ENCODE results near the gene CRIM1. TPM values are rescaled to one million over a fixed set of nuclear protein-coding genes. Genes with fewer than 3 reads are reported as not detected.
"Not testable (repeated sequence)": the region's sequence is repeated elsewhere in the genome, so short reads cannot be mapped to it uniquely, and the experiment has no call there.

Gene CRIM1
- total RNA-seq, 1 experiment from 2014 or later, result 95.4 TPM

DNA sequence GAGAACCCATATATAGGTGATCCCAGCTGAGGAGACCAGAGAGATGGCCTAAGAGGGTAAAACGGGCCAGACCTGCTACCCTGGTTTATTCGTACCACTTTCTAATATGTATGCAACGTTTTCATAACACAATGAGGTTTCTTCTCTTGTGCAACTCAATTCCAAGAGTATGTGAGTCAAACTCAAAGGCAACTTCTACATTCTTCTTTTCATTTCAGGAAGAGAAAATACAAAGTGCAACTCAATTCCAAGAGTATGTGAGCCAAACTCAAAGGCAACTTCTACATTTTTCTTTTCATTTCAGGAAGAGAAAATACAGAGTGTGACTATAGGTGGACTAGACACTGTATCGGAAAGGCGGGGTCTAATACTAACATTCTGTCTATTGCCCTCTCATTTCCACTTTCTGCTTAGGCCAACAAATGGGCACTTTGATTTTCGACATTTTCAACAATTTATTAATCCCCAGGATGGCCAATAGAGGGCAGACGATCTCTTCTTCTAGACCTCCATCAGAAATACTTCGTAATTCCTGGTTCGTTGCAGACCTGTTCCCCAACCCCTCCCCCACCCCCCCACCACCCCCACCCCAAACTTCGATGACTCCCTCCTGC, 3.7 kb upstream of the CRIM1 start:
- peak; percentile 54 for DNase-seq (ENCODE audit: low read depth)

DNA sequence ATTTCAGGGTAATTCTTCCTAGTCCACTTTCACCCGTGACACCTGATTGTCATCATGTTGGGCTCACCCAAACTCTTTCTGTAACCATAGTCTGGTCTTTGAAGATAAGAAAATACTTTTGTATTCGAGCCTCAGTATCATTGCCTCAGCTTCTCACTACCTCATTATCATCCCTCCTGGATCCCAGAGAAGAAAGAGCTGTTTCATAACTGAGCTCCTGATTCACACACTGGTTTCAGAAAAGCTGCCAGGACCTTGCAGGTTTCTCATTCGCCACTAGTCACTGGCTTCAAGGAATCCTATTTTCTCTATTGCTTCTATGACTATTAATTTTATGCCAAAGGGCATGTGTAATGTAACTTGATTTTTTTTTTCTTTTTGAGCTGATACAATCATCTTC, 2.9 kb upstream of the CRIM1 start:
- peak; percentile 67 for DNase-seq (ENCODE audit: low read depth)

DNA sequence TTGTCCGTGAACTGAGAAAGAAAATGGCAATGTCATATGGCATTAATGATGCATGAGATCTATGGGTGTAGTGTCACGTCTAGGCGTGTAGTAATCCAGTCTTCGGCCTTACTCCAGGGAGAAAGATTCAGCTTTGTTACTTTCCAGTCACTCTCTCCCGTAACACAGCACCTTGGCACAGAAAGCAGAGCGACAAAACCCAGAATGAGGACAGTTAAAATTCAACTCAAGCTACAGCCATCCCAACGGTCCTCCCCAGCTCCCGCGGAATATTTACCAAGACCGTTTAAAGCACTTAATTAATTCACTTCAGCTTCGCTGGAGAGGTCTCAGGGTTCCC, 797 bp upstream of the CRIM1 start:
- DNase-seq (ENCODE audit: low read depth), result no peak

DNA sequence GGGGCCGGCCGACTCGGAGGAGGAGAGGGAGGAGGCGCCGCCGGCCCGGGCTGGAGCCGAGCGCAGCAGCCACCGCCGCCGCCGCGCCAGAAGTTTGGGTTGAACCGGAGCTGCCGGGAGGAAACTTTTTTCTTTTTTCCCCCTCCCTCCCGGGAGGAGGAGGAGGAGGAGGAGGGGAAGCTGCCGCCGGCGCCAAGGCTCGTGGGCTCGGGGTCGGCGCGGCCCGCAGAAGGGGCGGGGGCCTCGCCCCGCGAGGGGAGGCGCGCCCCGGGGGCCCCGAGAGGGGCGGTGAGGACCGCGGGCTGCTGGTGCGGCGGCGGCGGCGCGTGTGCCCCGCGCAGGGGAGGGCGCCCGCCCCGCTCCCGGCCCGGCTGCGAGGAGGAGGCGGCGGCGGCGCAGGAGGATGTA, 316 bp downstream of the CRIM1 start:
- no peak for DNase-seq (ENCODE audit: low read depth)

DNA sequence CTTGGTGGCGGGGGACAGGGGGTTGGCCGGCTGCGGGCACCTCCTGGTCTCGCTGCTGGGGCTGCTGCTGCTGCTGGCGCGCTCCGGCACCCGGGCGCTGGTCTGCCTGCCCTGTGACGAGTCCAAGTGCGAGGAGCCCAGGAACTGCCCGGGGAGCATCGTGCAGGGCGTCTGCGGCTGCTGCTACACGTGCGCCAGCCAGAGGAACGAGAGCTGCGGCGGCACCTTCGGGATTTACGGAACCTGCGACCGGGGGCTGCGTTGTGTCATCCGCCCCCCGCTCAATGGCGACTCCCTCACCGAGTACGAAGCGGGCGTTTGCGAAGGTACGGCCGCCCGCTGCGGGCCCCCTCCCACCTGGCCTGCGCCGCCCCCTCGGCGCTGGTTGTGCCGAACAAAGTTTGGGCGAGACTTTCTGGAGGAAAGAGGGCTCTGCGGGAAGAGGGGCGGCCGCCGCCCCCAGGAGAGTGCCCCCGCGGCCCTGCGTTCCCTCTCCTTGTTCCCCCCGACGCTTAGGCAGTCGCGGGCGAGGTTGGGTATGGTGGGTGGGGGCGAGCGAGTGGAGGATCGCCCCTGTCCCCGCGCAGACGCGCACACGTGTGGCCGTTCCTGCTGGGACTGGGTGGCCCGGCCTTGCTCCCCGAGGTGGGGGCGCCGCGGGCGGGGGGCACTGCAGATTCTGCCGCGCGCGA, 866 bp downstream of the CRIM1 start:
- DNase-seq (ENCODE audit: low read depth), result peak; percentile 74

DNA sequence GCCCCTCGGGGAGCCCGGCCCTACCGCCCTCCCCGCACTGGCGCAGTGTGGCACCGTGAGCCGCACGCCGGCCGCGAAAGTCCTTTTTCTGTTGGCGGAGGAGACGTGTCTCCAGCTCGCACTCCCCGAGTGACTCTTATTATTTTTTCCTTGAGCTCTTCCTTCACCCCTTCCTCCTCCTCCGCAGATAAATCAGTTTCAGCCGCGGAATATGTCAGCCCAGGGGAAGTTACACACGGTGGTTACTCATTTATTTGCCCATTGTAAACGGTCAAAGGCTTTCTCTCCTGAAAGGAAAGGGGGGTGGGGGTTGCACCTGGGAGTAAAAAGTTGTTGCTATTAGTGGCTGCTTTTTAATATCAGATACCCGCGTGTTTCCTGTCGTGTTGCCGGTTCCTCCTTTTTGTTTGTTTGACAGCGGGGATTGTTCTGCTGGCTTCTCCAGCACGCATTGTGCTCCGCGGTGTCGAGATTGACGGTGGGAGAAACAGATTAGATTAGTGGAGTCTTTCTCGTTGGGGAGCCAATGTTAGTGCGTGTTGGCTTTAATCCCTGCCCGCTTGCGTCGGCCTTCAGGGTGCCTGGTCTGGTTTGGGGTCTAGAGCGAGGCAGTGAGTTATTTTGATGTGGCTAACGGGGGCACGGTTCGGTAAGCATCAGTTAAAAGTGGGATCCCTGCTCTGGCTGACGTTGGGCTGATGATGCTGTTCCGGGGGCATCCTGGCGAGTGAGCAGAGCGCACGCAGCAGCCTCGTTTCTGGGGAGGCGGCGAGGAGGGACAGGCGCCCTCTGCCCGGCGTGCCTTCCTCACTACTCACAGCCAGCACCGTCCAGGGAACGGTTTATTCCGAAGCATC, 1.6 kb downstream of the CRIM1 start:
- DNase-seq (ENCODE audit: low read depth), result peak; percentile 92

DNA sequence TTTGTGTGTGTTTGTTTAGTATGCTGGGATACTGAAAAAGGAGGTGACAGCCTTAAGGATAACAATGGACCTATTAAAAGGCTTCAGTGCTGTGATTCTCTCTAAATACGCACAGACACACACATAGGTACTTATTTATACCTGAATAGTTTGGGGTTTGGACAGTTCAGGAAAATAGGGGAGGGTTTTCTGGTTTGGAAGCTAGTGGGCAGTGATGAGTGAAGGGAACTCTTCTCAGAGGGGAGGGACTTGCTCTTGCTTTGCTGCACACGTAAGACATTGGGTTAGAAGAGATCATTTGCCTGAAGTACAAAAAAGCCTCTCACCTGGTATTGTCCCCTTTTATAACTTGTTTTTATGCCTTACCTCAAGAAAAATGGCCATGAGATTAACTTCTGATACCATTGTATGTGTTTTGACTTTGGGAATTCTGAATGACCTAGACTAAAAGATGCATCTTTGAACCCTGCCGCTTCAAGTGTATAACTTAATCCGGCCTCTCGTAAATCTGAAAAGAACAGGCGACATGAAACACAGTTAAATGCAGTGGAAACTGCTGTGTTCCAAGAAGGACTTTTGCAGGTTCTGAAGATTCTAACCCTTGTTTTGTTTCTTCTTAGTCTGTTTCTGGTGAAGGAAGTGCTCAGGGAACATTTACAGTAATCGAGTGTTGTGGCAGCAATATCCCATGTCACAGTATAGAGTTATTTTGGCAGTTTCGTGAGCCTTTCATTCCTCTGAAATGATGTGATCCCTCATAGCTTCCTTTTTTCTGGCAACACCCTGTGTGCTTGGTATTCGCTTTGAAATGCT, 2.5 kb downstream of the CRIM1 start:
- DNase-seq (ENCODE audit: low read depth), result peak; percentile 79

DNA sequence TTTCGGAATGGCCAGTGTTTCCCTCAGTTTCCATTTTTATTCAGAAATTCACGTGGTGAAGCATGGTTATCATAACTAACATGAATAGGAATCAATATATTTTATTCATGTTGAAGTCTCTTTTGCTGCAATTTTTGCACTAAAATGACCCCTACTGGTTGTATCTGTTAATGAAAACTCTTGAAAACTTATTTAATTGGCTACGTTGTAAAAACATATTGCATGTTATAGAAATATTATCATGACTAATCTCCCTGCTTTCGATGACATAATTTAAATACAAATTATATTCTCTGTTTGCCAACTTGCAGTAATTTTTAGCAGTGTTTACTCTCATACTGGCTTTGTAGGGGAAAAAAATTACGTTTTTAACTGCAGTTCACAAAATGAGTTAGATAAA, 3.5 kb downstream of the CRIM1 start:
- DNase-seq (ENCODE audit: low read depth), result no peak

DNA sequence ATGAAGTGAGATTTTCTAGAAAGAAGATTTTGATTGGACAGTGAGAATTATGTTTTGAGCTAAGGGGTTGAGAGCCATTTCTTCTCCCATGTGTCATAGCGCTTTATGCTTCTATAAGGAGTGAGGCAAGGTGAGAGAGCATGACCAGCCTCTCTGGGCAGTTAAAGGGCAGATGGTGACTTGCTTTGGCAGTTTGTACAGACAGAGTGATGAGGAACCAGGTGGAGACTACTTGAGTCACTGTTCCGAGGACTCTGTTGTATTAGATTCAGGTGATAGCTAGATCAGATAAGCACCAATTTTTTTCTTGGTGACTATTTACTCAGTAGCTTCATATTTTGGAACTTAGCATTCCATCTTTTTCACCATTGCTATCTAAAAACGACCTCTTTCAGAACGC, 4.5 kb downstream of the CRIM1 start:
- no peak for DNase-seq (ENCODE audit: low read depth)

DNA sequence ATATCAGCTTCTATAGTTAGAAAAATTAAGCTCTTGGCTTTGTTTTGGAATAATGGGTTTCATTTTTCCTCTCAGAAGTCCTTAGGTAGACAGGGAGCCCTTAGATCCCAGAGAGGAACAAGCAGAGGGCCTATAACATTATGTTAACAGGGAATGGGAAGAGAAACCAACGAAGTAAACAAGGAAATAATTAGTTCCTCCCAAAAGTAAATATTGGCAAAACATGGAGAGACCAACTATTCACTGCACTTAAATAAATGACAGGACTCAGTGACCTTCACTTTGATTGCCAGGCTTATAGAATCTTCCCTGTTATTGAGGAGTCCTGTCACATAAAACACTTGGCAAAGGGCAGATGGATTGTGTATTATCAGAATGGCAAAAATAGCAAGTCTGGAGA, 5.3 kb downstream of the CRIM1 start:
- DNase-seq (ENCODE audit: low read depth), result no peak

DNA sequence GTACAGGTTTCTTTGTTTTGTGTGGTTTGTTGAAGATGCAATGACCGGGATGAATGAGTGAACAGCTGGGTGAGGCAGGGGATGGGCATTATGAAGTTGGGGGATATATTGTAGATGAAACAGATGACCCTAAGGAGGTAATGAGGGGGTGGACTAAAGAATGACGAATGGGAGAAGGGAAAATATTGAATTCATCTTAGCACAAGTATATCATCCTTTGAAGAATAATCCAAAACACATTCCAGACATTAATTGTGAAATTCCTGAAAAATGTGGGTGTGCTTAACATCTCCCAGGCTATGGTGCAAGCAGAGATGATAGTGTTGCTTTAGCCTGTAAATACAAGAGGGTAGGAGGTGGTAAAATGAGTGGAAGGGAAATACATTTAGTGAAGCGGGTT, 5.8 kb downstream of the CRIM1 start:
- DNase-seq (ENCODE audit: low read depth), result no peak

DNA sequence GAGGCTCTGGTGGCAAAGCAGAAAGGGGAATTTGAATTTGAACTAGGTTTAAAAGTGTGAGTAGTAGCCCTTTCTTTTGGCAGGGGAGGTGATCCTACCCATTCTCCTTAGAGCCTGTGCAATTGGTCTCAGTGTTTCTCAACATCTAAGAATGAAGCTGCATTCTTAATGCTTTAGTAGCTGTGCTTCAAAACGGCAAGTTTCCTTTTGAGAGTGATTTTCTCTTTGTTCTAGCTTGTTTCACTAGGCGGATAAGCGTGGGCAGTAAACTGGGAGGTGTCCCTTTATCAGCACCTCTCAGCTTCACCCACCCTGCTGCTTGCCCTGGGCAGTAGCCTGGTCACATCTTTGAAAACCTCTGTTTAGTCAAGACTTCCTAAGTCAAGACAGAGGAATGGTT, 6.7 kb downstream of the CRIM1 start:
- no peak for DNase-seq (ENCODE audit: low read depth)

DNA sequence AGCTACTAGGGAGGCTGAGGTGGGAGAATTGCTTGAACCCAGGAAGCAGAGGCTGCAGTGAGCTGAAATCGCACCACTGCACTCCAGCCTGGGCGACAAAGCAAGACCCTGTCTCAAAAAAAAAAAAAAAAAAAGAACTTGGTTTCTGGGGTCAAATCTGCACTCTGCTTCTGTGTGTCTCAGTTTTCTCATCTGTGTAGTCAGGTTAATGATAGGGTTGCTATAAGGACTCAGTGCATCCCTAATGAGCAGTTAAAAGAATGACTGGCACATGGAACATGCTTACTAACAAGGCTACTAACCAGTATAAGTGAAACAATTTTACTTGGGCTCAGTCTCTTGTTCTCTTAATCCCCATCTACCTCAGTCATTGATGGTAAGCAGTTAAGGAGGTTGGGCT, 7.5 kb downstream of the CRIM1 start:
- DNase-seq (ENCODE audit: low read depth), result not testable (repeated sequence)

DNA sequence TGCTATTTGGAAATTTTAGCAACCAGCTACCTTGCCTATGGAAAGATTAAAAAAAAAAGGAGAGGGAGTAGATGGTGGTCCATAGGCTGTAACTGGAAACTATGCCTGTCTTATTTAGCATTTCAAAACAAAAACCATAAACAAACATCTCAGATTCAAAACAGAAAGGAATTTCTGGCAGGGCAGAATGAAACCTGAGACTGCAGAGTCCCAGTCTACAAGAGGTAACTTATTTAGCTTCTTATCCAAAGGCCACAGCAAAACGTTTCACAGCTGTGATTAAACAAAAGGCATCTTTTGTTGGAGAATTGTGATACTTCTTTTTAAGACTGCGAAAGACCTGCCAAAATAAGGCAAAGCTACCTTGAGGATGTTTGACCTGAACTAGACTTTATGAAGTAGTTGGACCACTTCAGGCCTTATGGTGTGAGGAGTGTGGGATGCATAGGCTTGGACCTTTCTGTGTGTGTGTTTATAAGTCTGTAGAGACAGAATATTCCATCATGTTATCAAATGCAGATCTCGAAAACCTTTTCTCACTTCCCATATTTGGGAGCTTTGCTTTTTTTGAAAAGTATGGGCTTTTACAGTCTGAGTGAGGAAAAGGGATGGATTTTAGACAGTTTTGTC, 11.0 kb downstream of the CRIM1 start:
- DNase-seq (ENCODE audit: low read depth), result no peak

DNA sequence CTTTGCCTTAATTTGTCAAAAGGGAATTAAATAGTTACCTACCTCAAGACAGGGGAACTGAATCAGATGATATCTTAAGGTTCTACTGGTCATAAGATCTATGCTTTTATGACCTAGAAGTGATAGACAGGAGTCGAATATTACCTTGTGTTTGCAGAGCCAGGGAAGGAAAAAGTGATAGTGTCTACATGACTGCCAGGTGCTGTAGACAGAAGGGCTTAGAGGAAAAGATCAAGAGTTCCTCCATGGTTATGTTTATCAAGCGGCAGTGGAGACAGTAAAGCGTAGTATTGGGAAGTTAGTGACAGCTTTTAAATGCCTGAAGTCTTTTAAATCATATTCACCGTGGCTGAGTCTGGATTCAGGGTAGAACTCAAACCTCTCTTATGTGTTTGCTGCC, 11.9 kb downstream of the CRIM1 start:
- DNase-seq (ENCODE audit: low read depth), result no peak

DNA sequence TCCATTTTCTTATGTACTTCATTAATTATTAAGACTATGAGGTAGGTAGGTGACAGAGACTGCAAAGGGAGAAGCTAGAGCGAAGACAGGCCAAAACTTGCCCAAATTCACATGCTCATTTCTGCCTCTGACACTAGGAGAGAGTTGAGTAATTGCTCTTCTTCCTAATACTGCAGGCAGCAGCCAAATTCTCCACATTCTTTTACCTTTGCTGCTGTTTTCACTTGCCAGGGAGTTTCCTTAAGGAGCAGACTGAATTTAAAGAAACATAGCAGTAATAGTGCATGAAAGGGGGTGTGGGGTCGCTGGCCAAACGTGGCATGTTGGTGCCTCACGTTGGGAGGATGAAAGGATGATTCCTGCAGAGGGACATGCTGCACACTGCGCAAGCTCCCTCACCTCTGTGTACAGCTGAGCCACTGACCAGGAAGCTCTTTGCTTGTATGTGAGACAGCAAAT, 12.3 kb downstream of the CRIM1 start:
- DNase-seq (ENCODE audit: low read depth), result no peak

DNA sequence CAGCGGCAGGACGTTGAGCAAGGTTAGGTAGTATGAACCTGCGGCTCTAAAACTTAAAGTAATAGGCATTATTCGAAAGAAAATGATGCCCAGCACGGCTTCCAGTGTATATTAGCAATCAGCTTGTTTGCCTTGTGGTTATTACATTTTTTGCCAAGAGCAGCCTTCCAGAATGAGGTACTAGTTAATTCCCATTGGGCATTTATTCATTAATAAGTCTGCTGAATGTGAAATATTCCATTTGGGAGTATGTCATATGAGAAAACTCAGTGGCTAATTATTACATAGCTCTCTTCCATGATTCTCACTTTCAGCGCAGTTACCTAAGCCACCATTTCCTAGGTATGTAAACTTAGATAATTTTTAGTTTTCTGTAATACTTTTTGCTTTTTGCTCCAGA, 12.9 kb downstream of the CRIM1 start:
- no peak for DNase-seq (ENCODE audit: low read depth)

DNA sequence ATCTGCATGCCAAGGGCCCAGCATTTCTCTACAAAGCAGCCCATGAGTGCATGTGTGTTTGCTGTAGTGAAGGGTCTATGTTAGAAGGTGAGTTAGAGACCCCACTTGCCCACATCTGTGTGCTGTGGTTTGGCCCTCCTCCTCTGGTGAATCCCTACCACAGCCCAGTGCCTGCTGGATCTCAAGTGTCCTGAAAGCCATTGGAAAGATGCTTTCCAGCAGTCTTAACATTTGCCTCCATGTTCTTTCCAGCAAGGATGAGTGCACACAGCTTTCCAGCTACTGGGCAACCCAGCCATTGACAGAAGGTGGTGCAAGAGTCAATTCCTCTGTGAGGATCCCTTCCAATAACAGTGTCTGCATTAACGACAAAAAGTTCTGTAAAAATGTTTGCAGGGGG, 13.6 kb downstream of the CRIM1 start:
- DNase-seq (ENCODE audit: low read depth), result no peak

DNA sequence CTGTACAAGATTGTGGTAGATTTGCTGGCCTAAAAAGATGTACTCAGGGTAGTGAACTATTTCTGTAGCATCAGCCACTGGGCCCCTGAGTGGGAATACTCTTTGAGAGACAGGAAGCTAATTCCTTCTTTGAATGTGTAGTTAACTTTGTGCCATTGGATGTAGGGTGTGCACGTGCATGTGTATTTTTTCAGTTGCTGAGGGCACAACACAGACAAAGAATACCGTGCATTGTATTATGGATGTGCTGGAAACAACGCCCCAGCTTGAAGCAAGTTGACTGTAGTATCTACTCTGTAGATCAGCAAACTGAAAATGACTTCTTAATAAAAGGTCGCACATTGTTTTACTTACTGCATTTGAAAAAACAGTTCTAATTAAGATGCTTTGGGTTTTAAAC, 14.1 kb downstream of the CRIM1 start:
- DNase-seq (ENCODE audit: low read depth), result no peak

DNA sequence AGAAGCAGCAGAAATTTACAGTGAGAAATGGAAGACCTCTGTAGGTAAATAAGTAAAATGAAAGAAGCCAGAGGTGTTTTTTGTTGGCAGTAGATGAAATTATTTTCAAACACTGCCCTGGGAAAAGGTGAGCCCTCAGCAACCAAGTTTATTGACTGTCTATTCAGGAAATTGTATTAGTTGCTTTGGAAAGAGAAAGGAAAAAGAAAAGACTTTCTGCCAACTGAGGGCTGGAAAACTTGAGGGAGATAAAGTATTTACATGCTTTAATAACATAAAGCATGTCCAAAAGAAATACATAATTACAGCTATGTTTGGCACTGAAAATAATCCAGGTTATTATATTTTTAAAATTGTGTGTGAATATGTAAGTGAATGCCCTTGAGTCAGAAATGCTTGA, 14.7 kb downstream of the CRIM1 start:
- no peak for DNase-seq (ENCODE audit: low read depth)

DNA sequence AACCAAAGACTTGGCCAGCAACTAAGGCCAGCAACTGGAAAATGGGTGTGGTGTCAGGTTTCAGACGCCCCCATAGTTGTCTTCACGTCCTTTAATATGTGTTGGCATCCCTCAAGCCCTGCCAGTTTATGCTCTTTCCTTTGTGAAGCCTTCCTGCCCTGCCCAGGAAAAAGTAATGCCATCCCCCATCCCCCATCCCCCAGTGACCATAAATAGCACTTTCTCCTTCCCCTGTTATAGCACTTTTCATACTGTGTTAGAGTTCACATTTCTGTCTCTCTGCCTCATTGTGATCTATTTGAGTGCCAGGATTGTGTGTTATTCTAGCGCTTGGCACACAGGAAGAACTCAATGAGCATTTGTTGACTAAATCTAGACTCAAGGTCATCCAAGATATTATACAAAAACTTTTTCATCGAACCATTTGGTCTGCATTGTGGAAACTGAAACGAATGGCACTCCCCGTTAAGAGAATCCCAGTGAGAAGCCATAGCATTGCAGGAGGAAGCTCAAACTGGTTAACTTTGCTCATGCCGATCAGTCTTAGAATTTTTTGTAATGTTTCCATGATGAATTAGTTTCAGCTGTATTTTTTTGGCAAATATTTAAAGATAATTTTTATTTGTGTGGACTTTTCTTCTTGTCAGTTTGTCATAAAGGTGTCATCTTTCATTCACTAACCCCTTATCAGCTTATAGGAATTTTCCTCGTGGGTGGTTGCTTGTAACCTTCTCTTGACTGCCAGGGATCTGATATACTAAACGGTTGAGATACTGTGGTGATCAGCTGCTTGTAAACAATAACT, 15.7 kb downstream of the CRIM1 start:
- DNase-seq (ENCODE audit: low read depth), result peak; percentile 78
